WTC11 (cell line): ENCODE measurements around the gene ZFP90. TPM values are rescaled to one million over a fixed set of nuclear protein-coding genes. Genes with fewer than 3 reads are reported as not detected.

Source experiments
- ATAC-seq: fragments of 200-7000 bp; cut with Tn5 transposase; 2 replicates; pipeline ENCODE4 v1.10.0; 2021; ENCODE audit warnings: mild to moderate bottlenecking, moderate library complexity
- CTCF ChIA-PET: fragments of 300-600 bp; sonication (Branson Sonifier 250); formaldehyde crosslinking; loops from one replicate; lab custom pipeline; 2021; ENCODE audit warnings: antibody characterized with exemption; lab: Charles Lee
- POLR2A ChIA-PET: fragments of 350-600 bp; sonication (Branson Sonifier 250); formaldehyde crosslinking; loops from one replicate; lab custom pipeline; 2021; ENCODE audit warnings: antibody characterized with exemption; lab: Charles Lee
- DNase-seq: peaks from one replicate; pipeline ENCODE4 v3.0.0; 2021; ENCODE audit warnings: low spot score
- H3K27ac Mint-ChIP-seq: 2 replicates; pipeline ENCODE4 v1.8.0; 2021; ENCODE audit warnings: mixed read lengths
- H3K27me3 Mint-ChIP-seq: 2 replicates; pipeline ENCODE4 v1.8.0; 2021; ENCODE audit warnings: low read depth, mild to moderate bottlenecking, moderate library complexity, mixed read lengths
- H3K36me3 Mint-ChIP-seq: 2 replicates; pipeline ENCODE4 v1.8.0; 2021; ENCODE audit warnings: mixed read lengths
- H3K4me1 Mint-ChIP-seq: 2 replicates; pipeline ENCODE4 v1.8.0; 2022; ENCODE audit warnings: mixed read lengths
- H3K4me3 Mint-ChIP-seq: 2 replicates; pipeline ENCODE4 v1.8.0; 2021; ENCODE audit warnings: mild to moderate bottlenecking, moderate library complexity, mixed read lengths
- H3K9me3 Mint-ChIP-seq: 2 replicates; pipeline ENCODE4 v1.8.0; 2021; ENCODE audit warnings: mixed read lengths
- AR ChIP-seq: fragments of 250-450 bp; sonication (Bioruptor Pico); IDR thresholded peaks from 2 replicates; pipeline ENCODE4 v1.9.0; 2021; ENCODE audit warnings: mild to moderate bottlenecking
- ARID4B ChIP-seq: sonication (generic); formaldehyde crosslinking; IDR thresholded peaks from 2 replicates; pipeline ENCODE4 v1.8.0; 2023; ENCODE audit warnings: missing genetic modification reagents, mild to moderate bottlenecking, borderline replicate concordance
- CTCF ChIP-seq: fragments of 200-600 bp; IDR thresholded peaks from 2 replicates; pipeline ENCODE4 v1.8.0; 2022; ENCODE audit warnings: antibody characterized with exemption
- E2F1 ChIP-seq: sonication (generic); formaldehyde crosslinking; IDR thresholded peaks from 2 replicates; pipeline ENCODE4 v1.8.0; 2022; ENCODE audit warnings: mild to moderate bottlenecking, missing genetic modification reagents
- E2F4 ChIP-seq: sonication (generic); formaldehyde crosslinking; IDR thresholded peaks from 2 replicates; pipeline ENCODE4 v1.8.1; 2022; ENCODE audit warnings: low read depth, mild to moderate bottlenecking, moderate library complexity, missing genetic modification reagents, borderline replicate concordance
- ETV6 ChIP-seq: sonication (generic); formaldehyde crosslinking; IDR thresholded peaks from 2 replicates; pipeline ENCODE4 v1.8.1; 2022; ENCODE audit warnings: mild to moderate bottlenecking, missing genetic modification reagents
- FOXK1 ChIP-seq: sonication (generic); formaldehyde crosslinking; IDR thresholded peaks from 2 replicates; pipeline ENCODE4 v1.8.0; 2022; ENCODE audit warnings: mild to moderate bottlenecking, moderate library complexity, missing genetic modification reagents
- FOXP4 ChIP-seq: sonication (generic); formaldehyde crosslinking; IDR thresholded peaks from 2 replicates; pipeline ENCODE4 v1.8.0; 2022; ENCODE audit warnings: mild to moderate bottlenecking, missing genetic modification reagents
- HMGA2 ChIP-seq: fragments of 250-450 bp; sonication (Bioruptor Pico); IDR thresholded peaks from 2 replicates; pipeline ENCODE4 v1.4.0; 2021; ENCODE audit warnings: mild to moderate bottlenecking, moderate library complexity
- HMGXB4 ChIP-seq: sonication (generic); formaldehyde crosslinking; IDR thresholded peaks from 2 replicates; pipeline ENCODE4 v1.8.1; 2023; ENCODE audit warnings: mild to moderate bottlenecking, moderate library complexity, missing genetic modification reagents
- MXD4 ChIP-seq: fragments of 250-450 bp; sonication (Bioruptor Pico); IDR thresholded peaks from 2 replicates; pipeline ENCODE4 v1.8.0; 2021; ENCODE audit warnings: mild to moderate bottlenecking, moderate library complexity, borderline replicate concordance
- RELA ChIP-seq: sonication (generic); formaldehyde crosslinking; IDR thresholded peaks from 2 replicates; pipeline ENCODE4 v1.8.1; 2022; ENCODE audit warnings: missing genetic modification reagents, mild to moderate bottlenecking, borderline replicate concordance
- ZNF263 ChIP-seq: sonication (generic); formaldehyde crosslinking; IDR thresholded peaks from 2 replicates; pipeline ENCODE4 v1.8.1; 2022; ENCODE audit warnings: low read depth, mild to moderate bottlenecking, moderate library complexity, missing genetic modification reagents
- ZNF317 ChIP-seq: sonication (generic); formaldehyde crosslinking; IDR thresholded peaks from 2 replicates; pipeline ENCODE4 v1.8.1; 2023; ENCODE audit warnings: low read depth, mild to moderate bottlenecking, moderate library complexity, missing genetic modification reagents, borderline replicate concordance
- total RNA-seq: library from RNA; stranded (reverse); gene quantifications from 3 replicates; pipeline ENCODE4 v1.2.3, GENCODE V29; 2021

Gene ZFP90
- total RNA-seq, 1 experiment from 2014 or later, result 21.7 TPM

- CTCF ChIA-PET, result interaction anchor here (1.0 to 2.1 kb wide), 2 partner anchors 9 to 10 kb away, joined by 5 to 7 read pairs; no protein-coding TSS in a partner anchor
- POLR2A ChIA-PET, result no interaction called here
- TF ChIP-seq ZNF317 (CRISPR knock-in tag), result no peak
- 0 out of 2 replicates have a peak, but pooled peaks have one; percentile 30 for TF ChIP-seq ZNF263 (CRISPR knock-in tag)
- H3K4me1 Mint-ChIP-seq, result peaks cover 3% of the 10 kb centered on the region; the same call in 1 of the 2 replicates
- H3K9me3 Mint-ChIP-seq, result peaks cover 7% of the 10 kb centered on the region
- H3K27ac Mint-ChIP-seq, result no peak overlapping the region
- ATAC-seq, result no peak
- H3K36me3 Mint-ChIP-seq, result no peaks in the 10 kb centered on the region
- no peak for DNase-seq
- no peak overlapping the region for H3K4me3 Mint-ChIP-seq
- H3K27me3 Mint-ChIP-seq, result peaks cover 13% of the 10 kb centered on the region
These were observed 19.8 kb upstream of the ZFP90 start for GRCh38 chr16:68519225-68519745.

GRCh38 chr16:68520649-68521086 is 18.4 kb upstream of the ZFP90 start:
- DNase-seq, result peak; percentile 95
- POLR2A ChIA-PET, result interaction anchor here (0.6 kb wide), 1 partner anchor 1728 kb away, joined by 9 read pairs; no protein-coding TSS in a partner anchor
- no peaks in the 10 kb centered on the region for H3K36me3 Mint-ChIP-seq
- CTCF ChIA-PET, result interaction anchor here (0.6 to 2.5 kb wide), 56 partner anchors 8 to 350 kb away, joined by 3 to 49 read pairs (median 4); partner anchors contain the start of genes CDH1, CDH3, SLC7A6 and SMPD3
- ATAC-seq, result peak; percentile 99
- peaks cover 7% of the 10 kb centered on the region for H3K9me3 Mint-ChIP-seq
- peak overlapping the region; percentile 41 for H3K4me3 Mint-ChIP-seq
- H3K4me1 Mint-ChIP-seq, result peaks cover 3% of the 10 kb centered on the region; the same call in 1 of the 2 replicates
- H3K27ac Mint-ChIP-seq, result no peak overlapping the region
- peaks cover 12% of the 10 kb centered on the region for H3K27me3 Mint-ChIP-seq
- TF ChIP-seq FOXP4 (CRISPR knock-in tag) (0 out of 2 replicates have a peak, but pooled peaks have one; percentile 27), MXD4 (CRISPR knock-in tag) (no peak), HMGA2 (CRISPR knock-in tag) (no peak), HMGXB4 (CRISPR knock-in tag) (0 out of 2 replicates have a peak, but pooled peaks have one; percentile 34), E2F4 (CRISPR knock-in tag) (no peak), ARID4B (CRISPR knock-in tag) (0 out of 2 replicates have a peak, but pooled peaks have one; percentile 16), E2F1 (no peak), CTCF (peak; percentile 95), FOXK1 (CRISPR knock-in tag) (peak; percentile 67), ETV6 (CRISPR knock-in tag) (peak; percentile 54; the same call in 1 of the 2 replicates), RELA (CRISPR knock-in tag) (no peak), AR (no peak)
